Neural progenitor cell (in vitro differentiated cells): ENCODE measurements around the gene RBBP5. TPM values are rescaled to one million over a fixed set of nuclear protein-coding genes. Genes with fewer than 3 reads are reported as not detected.

ENCODE experiments used
- DNase-seq: peaks from one replicate; pipeline ENCODE4 v3.0.0-alpha.2; 2016; ENCODE audit warnings: low spot score
- H2AFZ ChIP-seq: fragments of 200-600 bp; sonication (generic); replicated peaks from 2 replicates; pipeline ENCODE4 v1.6.1; 2016; ENCODE audit warnings: antibody characterized with exemption
- H3F3A ChIP-seq: fragments of 200-600 bp; sonication (generic); 2 replicates; pipeline ENCODE4 v1.6.1; 2016; ENCODE audit warnings: antibody characterized with exemption, low read depth
- H3K27ac ChIP-seq: fragments of 200-600 bp; sonication (generic); 2 replicates; pipeline ENCODE4 v1.5.1; 2016; ENCODE audit warnings: mild to moderate bottlenecking
- H3K27me3 ChIP-seq: fragments of 200-600 bp; sonication (generic); 2 replicates; pipeline ENCODE4 v1.6.1; 2016; ENCODE audit warnings: mild to moderate bottlenecking, moderate library complexity
- H3K36me3 ChIP-seq: fragments of 200-600 bp; sonication (generic); 2 replicates; pipeline ENCODE4 v1.5.1; 2016
- H3K4me1 ChIP-seq: fragments of 200-600 bp; sonication (generic); 2 replicates; pipeline ENCODE4 v1.6.1; 2016; ENCODE audit warnings: mixed run types
- H3K4me2 ChIP-seq: fragments of 200-600 bp; sonication (generic); 2 replicates; pipeline ENCODE4 v1.6.1; 2016
- H3K4me3 ChIP-seq: fragments of 200-600 bp; sonication (generic); 2 replicates; pipeline ENCODE4 v1.5.1; 2016
- H3K79me2 ChIP-seq: fragments of 200-600 bp; sonication (generic); 2 replicates; pipeline ENCODE4 v1.6.1; 2016; ENCODE audit warnings: low read depth
- H3K9ac ChIP-seq: fragments of 200-600 bp; sonication (generic); 2 replicates; pipeline ENCODE4 v1.6.1; 2016
- H3K9me3 ChIP-seq: fragments of 200-600 bp; sonication (generic); 2 replicates; pipeline ENCODE4 v1.5.1; 2016; ENCODE audit warnings: low read depth
- H4K20me1 ChIP-seq: fragments of 200-600 bp; sonication (generic); 2 replicates; pipeline ENCODE4 v1.6.1; 2016; ENCODE audit warnings: low read depth
- H3K27ac Mint-ChIP-seq: 3 replicates; pipeline ENCODE4 v1.8.0; 2021; ENCODE audit warnings: mixed read lengths
- H3K27me3 Mint-ChIP-seq: 2 replicates; pipeline ENCODE4 v1.8.0; 2022; ENCODE audit warnings: low read depth, mild to moderate bottlenecking, inconsistent platforms, moderate library complexity, mixed read lengths; ENCODE audit not compliant: insufficient read depth
- H3K36me3 Mint-ChIP-seq: 3 replicates; pipeline ENCODE4 v1.8.0; 2021; ENCODE audit warnings: mixed read lengths
- H3K4me1 Mint-ChIP-seq: 3 replicates; pipeline ENCODE4 v1.8.0; 2021; ENCODE audit warnings: mixed read lengths
- H3K4me3 Mint-ChIP-seq: 3 replicates; pipeline ENCODE4 v1.8.0; 2021; ENCODE audit warnings: mild to moderate bottlenecking, moderate library complexity, mixed read lengths
- H3K9me3 Mint-ChIP-seq: 3 replicates; pipeline ENCODE4 v1.8.0; 2020; ENCODE audit warnings: mixed read lengths
- CTCF ChIP-seq: fragments of 200-600 bp; sonication (generic); IDR thresholded peaks from 2 replicates; pipeline ENCODE4 v1.5.1; 2017; ENCODE audit warnings: antibody characterized with exemption, mild to moderate bottlenecking
- EZH2 ChIP-seq: fragments of 200-600 bp; sonication (generic); IDR thresholded peaks from 2 replicates; pipeline ENCODE4 v1.6.1; 2017; ENCODE audit warnings: antibody characterized with exemption, mild to moderate bottlenecking, moderate library complexity
- EZH2phosphoT487 ChIP-seq: fragments of 200-600 bp; sonication (generic); IDR thresholded peaks from 2 replicates; pipeline ENCODE4 v1.6.1; 2017; ENCODE audit warnings: antibody characterized with exemption
- total RNA-seq: library from RNA; depleted of rRNA; stranded (reverse); fragments of >200 nt; gene quantifications from 2 replicates; pipeline ENCODE4 v1.2.3, GENCODE V29; 2015; ENCODE audit warnings: low replicate concordance

The RBBP5 gene
- total RNA-seq, 1 donor from 2014 or later, result 30.1 TPM

GRCh38 chr1:205038132-205038786, 83.5 kb downstream of the RBBP5 start:
- peaks cover 24% of the 10 kb centered on the region for H3K27me3 ChIP-seq
- TF ChIP-seq CTCF (no peak), EZH2 (no peak), EZH2phosphoT487 (no peak)
- Mint-ChIP-seq H3K9me3 (no peaks in the 10 kb centered on the region), H3K4me3 (no peak overlapping the region), H3K27me3 (peaks cover 17% of the 10 kb centered on the region), H3K4me1 (peaks cover 13% of the 10 kb centered on the region), H3K36me3 (no peaks in the 10 kb centered on the region), H3K27ac (no peak overlapping the region)
- H2AFZ ChIP-seq, result no peak overlapping the region
- H3K9me3 ChIP-seq, result no peaks in the 10 kb centered on the region
- H3K4me2 ChIP-seq, result no peak overlapping the region
- H3K4me3 ChIP-seq, result no peak overlapping the region
- H3K27ac ChIP-seq, result no peak overlapping the region
- H3K79me2 ChIP-seq, result peaks cover under 1% of the 10 kb centered on the region
- no peaks in the 10 kb centered on the region for H4K20me1 ChIP-seq
- no peaks in the 10 kb centered on the region for H3K36me3 ChIP-seq
- peaks cover 5% of the 10 kb centered on the region for H3F3A ChIP-seq
- DNase-seq, result no peak
- no peak overlapping the region for H3K9ac ChIP-seq
- H3K4me1 ChIP-seq, result peaks cover 12% of the 10 kb centered on the region

- Histone ChIP-seq H4K20me1 (no peaks in the 10 kb centered on the region), H3K79me2 (no peaks in the 10 kb centered on the region), H3F3A (peaks cover 2% of the 10 kb centered on the region), H3K4me3 (no peak overlapping the region), H3K9ac (no peak overlapping the region), H3K4me1 (peaks cover 9% of the 10 kb centered on the region), H3K36me3 (no peaks in the 10 kb centered on the region), H3K4me2 (no peak overlapping the region), H3K27ac (no peak overlapping the region), H3K9me3 (no peaks in the 10 kb centered on the region), H3K27me3 (peaks cover 19% of the 10 kb centered on the region), H2AFZ (no peak overlapping the region)
- Mint-ChIP-seq H3K4me3 (no peak overlapping the region), H3K27me3 (peaks cover 17% of the 10 kb centered on the region), H3K36me3 (no peaks in the 10 kb centered on the region), H3K9me3 (no peaks in the 10 kb centered on the region), H3K27ac (no peak overlapping the region), H3K4me1 (peaks cover 15% of the 10 kb centered on the region)
- no peak for TF ChIP-seq EZH2phosphoT487
- no peak for TF ChIP-seq CTCF
- TF ChIP-seq EZH2, result no peak
- DNase-seq, result no peak
Measured at GRCh38 chr1:205037539-205037938, 84.2 kb downstream of the RBBP5 start.

Other genes starting within 250 kb of the RBBP5 start
- gene CNTN2, start 78.8 kb downstream of the RBBP5 start, total RNA-seq, result 8.4 and 12.8 TPM in 2 replicates
- gene TMEM81, start 37.5 kb downstream of the RBBP5 start, total RNA-seq, result 2.1 and 3.3 TPM in 2 replicates
- 12.1 and 13.0 TPM in 2 replicates for gene DSTYK, start 89.7 kb upstream of the RBBP5 start, total RNA-seq
- 7.1 and 12.1 TPM in 2 replicates for gene TMCC2, start 106.0 kb upstream of the RBBP5 start, total RNA-seq
- gene NUAK2, start 199.8 kb upstream of the RBBP5 start, total RNA-seq, result 29.4 and 56.2 TPM in 2 replicates
- 9.7 and 20.2 TPM in 2 replicates for gene KLHDC8A, start 234.9 kb upstream of the RBBP5 start, total RNA-seq